ENCODE data around the gene IZUMO1R.

GRCh38 chr11:94330789-94331188 is 26.4 kb downstream of the IZUMO1R start:
- TF ChIP-seq POLR2A (IDR thresholded peaks at IDR 0.05; ENCODE audit: low read depth, low read length) (no peak), POLR2AphosphoS5 (IDR thresholded peaks at IDR 0.05; ENCODE audit: low read depth, low read length) (no peak), TAF1 (IDR thresholded peaks at IDR 0.05; ENCODE audit: borderline replicate concordance, low read depth, low read length) (no peak)

All from GM12892 (cell line).